DMS 273 treated with DMSO at 0.1 percent for 48 hours (cell line): ENCODE results near the gene TCF25.
A peak's percentile ranks its signal among the peaks of the same experiment; 100 is the strongest.
"Not testable (repeated sequence)": the region's sequence is repeated elsewhere in the genome, so short reads cannot be mapped to it uniquely, and the experiment has no call there.

ENCODE experiments used
- DNase-seq: peaks from one replicate; lab custom pipeline; 2025; lab: John Stamatoyannopoulos, UW

TCF25 gene

GRCh38 chr16:89845417-89845816 is 28.0 kb upstream of the TCF25 start:
- no peak for DNase-seq

- no peak for DNase-seq
These were observed 26.1 kb upstream of the TCF25 start for GRCh38 chr16:89847051-89847939.

GRCh38 chr16:89847940-89848297 is 25.5 kb upstream of the TCF25 start:
- no peak for DNase-seq

GRCh38 chr16:89848974-89849373 is 24.4 kb upstream of the TCF25 start:
- DNase-seq: no peak

- no peak for DNase-seq
These were observed 19.9 kb upstream of the TCF25 start for GRCh38 chr16:89853306-89853993.

GRCh38 chr16:89855301-89855945 is 18.0 kb upstream of the TCF25 start:
- no peak for DNase-seq

GRCh38 chr16:89855986-89856385 is 17.4 kb upstream of the TCF25 start:
- no peak for DNase-seq

- no peak for DNase-seq
These were observed 14.3 kb upstream of the TCF25 start for GRCh38 chr16:89858973-89859614.

- no peak for DNase-seq
These were observed 13.8 kb upstream of the TCF25 start for GRCh38 chr16:89859615-89860007.

GRCh38 chr16:89860747-89861304 is 12.6 kb upstream of the TCF25 start:
- DNase-seq: no peak

GRCh38 chr16:89861648-89862047 is 11.7 kb upstream of the TCF25 start:
- DNase-seq: no peak

GRCh38 chr16:89862732-89863131 is 10.7 kb upstream of the TCF25 start:
- DNase-seq: no peak

- DNase-seq: no peak
These were observed 9.5 kb upstream of the TCF25 start for GRCh38 chr16:89863741-89864526.

- no peak for DNase-seq
These were observed 8.9 kb upstream of the TCF25 start for GRCh38 chr16:89864527-89864820.

- no peak for DNase-seq
These were observed 5.5 kb upstream of the TCF25 start for GRCh38 chr16:89867918-89868317.

GRCh38 chr16:89869911-89870310 is 3.5 kb upstream of the TCF25 start:
- no peak for DNase-seq

GRCh38 chr16:89870440-89870839 is 3.0 kb upstream of the TCF25 start:
- DNase-seq: no peak

GRCh38 chr16:89871895-89872294 is 1.5 kb upstream of the TCF25 start:
- DNase-seq: no peak

GRCh38 chr16:89873972-89874689 is 739 bp downstream of the TCF25 start:
- DNase-seq: peak; percentile 68

GRCh38 chr16:89879123-89879522 is 5.7 kb downstream of the TCF25 start:
- DNase-seq: not testable (repeated sequence)
